NCI-H2029 (cell line): ENCODE measurements around the gene WLS.

Source experiments
- DNase-seq: peaks from one replicate; lab custom pipeline; 2025; lab: John Stamatoyannopoulos, UW

The WLS gene

GRCh38 chr1:68131261-68131660 is 101.1 kb downstream of the WLS start:
- no peak for DNase-seq

- no peak for DNase-seq
Observed at GRCh38 chr1:68129536-68130250, 102.6 kb downstream of the WLS start.

GRCh38 chr1:68128820-68129219 is 103.5 kb downstream of the WLS start:
- no peak for DNase-seq

GRCh38 chr1:68128157-68128556 is 104.2 kb downstream of the WLS start:
- no peak for DNase-seq

GRCh38 chr1:68121536-68121935 is 110.8 kb downstream of the WLS start:
- no peak for DNase-seq

- peak; percentile 62 for DNase-seq
Observed at GRCh38 chr1:68120136-68120791, 112.1 kb downstream of the WLS start.

GRCh38 chr1:68119445-68119844 is 112.9 kb downstream of the WLS start:
- DNase-seq, result no peak

GRCh38 chr1:68117416-68117815 is 114.9 kb downstream of the WLS start:
- no peak for DNase-seq

- DNase-seq, result peak; percentile 47
Observed at GRCh38 chr1:68116643-68117235, 115.6 kb downstream of the WLS start.

- no peak for DNase-seq
Observed at GRCh38 chr1:68115308-68115707, 117.0 kb downstream of the WLS start.

GRCh38 chr1:68113966-68114365 is 118.4 kb downstream of the WLS start:
- no peak for DNase-seq

GRCh38 chr1:68112835-68113243 is 119.5 kb downstream of the WLS start:
- DNase-seq, result peak; percentile 37

GRCh38 chr1:68111519-68112436 is 120.5 kb downstream of the WLS start:
- peak; percentile 37 for DNase-seq

- no peak for DNase-seq
Observed at GRCh38 chr1:68107771-68108170, 124.6 kb downstream of the WLS start.

- DNase-seq, result no peak
Observed at GRCh38 chr1:68103884-68104554, 128.3 kb downstream of the WLS start.

GRCh38 chr1:68103011-68103545 is 129.2 kb downstream of the WLS start:
- DNase-seq, result no peak

GRCh38 chr1:68101829-68102228 is 130.5 kb downstream of the WLS start:
- no peak for DNase-seq

- no peak for DNase-seq
Observed at GRCh38 chr1:68100571-68100970, 131.8 kb downstream of the WLS start.

- DNase-seq, result no peak
Observed at GRCh38 chr1:68093737-68094136, 138.6 kb downstream of the WLS start.

- no peak for DNase-seq
Observed at GRCh38 chr1:68087184-68087583, 145.1 kb downstream of the WLS start.

GRCh38 chr1:68085752-68086151 is 146.6 kb downstream of the WLS start:
- DNase-seq, result no peak
